SK-N-SH treated with all-trans-retinoic acid at 6 μM for 48 hours (cell line): ENCODE measurements around the gene KRR1.

Experiments
- ATAC-seq: fragments of 200-7000 bp; cut with Tn5 transposase; 3 replicates; pipeline ENCODE4 v1.9.1; 2020; ENCODE audit warnings: mild to moderate bottlenecking, moderate library complexity
- ARNTL ChIP-seq: fragments of 450-650 bp; formaldehyde crosslinking; IDR thresholded peaks from 2 replicates; pipeline ENCODE4 v1.5.0; 2020; ENCODE audit warnings: low read depth, mild to moderate bottlenecking, moderate library complexity, borderline replicate concordance
- BACH2 ChIP-seq: fragments of 250-450 bp; sonication (Bioruptor Pico); IDR thresholded peaks from 2 replicates; pipeline ENCODE4 v1.9.0; 2021; ENCODE audit warnings: mild to moderate bottlenecking, borderline replicate concordance
- CREB5 ChIP-seq: fragments of 250-450 bp; sonication (Bioruptor Pico); IDR thresholded peaks from 2 replicates; pipeline ENCODE4 v1.5.1; 2020; ENCODE audit warnings: low read depth, mild to moderate bottlenecking, moderate library complexity
- CSDC2 ChIP-seq: fragments of 250-450 bp; sonication (Bioruptor Pico); IDR thresholded peaks from 2 replicates; pipeline ENCODE4 v1.5.0; 2020; ENCODE audit warnings: mild to moderate bottlenecking, moderate library complexity
- CSRNP3 ChIP-seq: fragments of 250-450 bp; sonication (Bioruptor Pico); IDR thresholded peaks from 2 replicates; pipeline ENCODE4 v1.5.1; 2021; ENCODE audit warnings: mild to moderate bottlenecking, moderate library complexity
- ESRRG ChIP-seq: fragments of 250-450 bp; sonication (Bioruptor Pico); IDR thresholded peaks from 2 replicates; pipeline ENCODE4 v1.6.1; 2021; ENCODE audit warnings: mild to moderate bottlenecking
- GLIS3 ChIP-seq: fragments of 250-450 bp; sonication (Bioruptor Pico); IDR thresholded peaks from 2 replicates; pipeline ENCODE4 v1.5.0; 2020; ENCODE audit warnings: mild to moderate bottlenecking, moderate library complexity
- ISL1 ChIP-seq: fragments of 250-450 bp; sonication (Bioruptor Pico); IDR thresholded peaks from 2 replicates; pipeline ENCODE4 v2.1.2; 2022; ENCODE audit warnings: mild to moderate bottlenecking, moderate library complexity
- OSR1 ChIP-seq: fragments of 250-450 bp; sonication (Bioruptor Pico); IDR thresholded peaks from 2 replicates; pipeline ENCODE4 v1.8.0; 2022; ENCODE audit warnings: moderate library complexity, mild to moderate bottlenecking, inconsistent platforms
- PPARA ChIP-seq: fragments of 250-450 bp; sonication (Bioruptor Pico); IDR thresholded peaks from 2 replicates; pipeline ENCODE4 v1.5.0; 2020; ENCODE audit warnings: mild to moderate bottlenecking, borderline replicate concordance
- SNAI2 ChIP-seq: fragments of 250-450 bp; sonication (Bioruptor Pico); IDR thresholded peaks from 2 replicates; pipeline ENCODE4 v1.5.0; 2020; ENCODE audit warnings: mild to moderate bottlenecking, moderate library complexity
- TCF4 ChIP-seq: fragments of 250-450 bp; sonication (Bioruptor Pico); IDR thresholded peaks from 2 replicates; pipeline ENCODE4 v1.8.0; 2021; ENCODE audit warnings: mild to moderate bottlenecking, moderate library complexity, borderline replicate concordance
- TOX ChIP-seq: fragments of 250-450 bp; sonication (Bioruptor Pico); IDR thresholded peaks from 2 replicates; pipeline ENCODE4 v1.8.0; 2021; ENCODE audit warnings: mild to moderate bottlenecking, moderate library complexity, borderline replicate concordance
- TSHZ2 ChIP-seq: fragments of 250-450 bp; sonication (Bioruptor Pico); IDR thresholded peaks from 2 replicates; pipeline ENCODE4 v1.5.0; 2020; ENCODE audit warnings: mild to moderate bottlenecking, moderate library complexity
- ZC3H10 ChIP-seq: fragments of 250-450 bp; sonication (Bioruptor Pico); IDR thresholded peaks from 2 replicates; pipeline ENCODE4 v1.5.1; 2021; ENCODE audit warnings: mild to moderate bottlenecking, moderate library complexity
- ZFP30 ChIP-seq: fragments of 450-650 bp; formaldehyde crosslinking; IDR thresholded peaks from 2 replicates; pipeline ENCODE4 v1.5.0; 2022; ENCODE audit warnings: mild to moderate bottlenecking, moderate library complexity
- ZNF565 ChIP-seq: fragments of 450-650 bp; formaldehyde crosslinking; conservative IDR thresholded peaks from 2 replicates; pipeline ENCODE4 v1.5.0; 2020; ENCODE audit warnings: low read depth, mild to moderate bottlenecking, moderate library complexity
- ZNF70 ChIP-seq: fragments of 450-650 bp; formaldehyde crosslinking; IDR thresholded peaks from 2 replicates; pipeline ENCODE4 v1.5.0; 2020; ENCODE audit warnings: mild to moderate bottlenecking, moderate library complexity
- ZNF8 ChIP-seq: fragments of 450-650 bp; formaldehyde crosslinking; IDR thresholded peaks from 2 replicates; pipeline ENCODE4 v1.5.0; 2020; ENCODE audit warnings: mild to moderate bottlenecking, moderate library complexity
- TF ChIP-seq, protein P1 (sequence below): fragments of 250-450 bp; sonication (Bioruptor Pico); IDR thresholded peaks from 2 replicates; pipeline ENCODE4 v1.8.0; 2021; ENCODE audit warnings: low read depth, mild to moderate bottlenecking, moderate library complexity, borderline replicate concordance

The KRR1 gene

DNA sequence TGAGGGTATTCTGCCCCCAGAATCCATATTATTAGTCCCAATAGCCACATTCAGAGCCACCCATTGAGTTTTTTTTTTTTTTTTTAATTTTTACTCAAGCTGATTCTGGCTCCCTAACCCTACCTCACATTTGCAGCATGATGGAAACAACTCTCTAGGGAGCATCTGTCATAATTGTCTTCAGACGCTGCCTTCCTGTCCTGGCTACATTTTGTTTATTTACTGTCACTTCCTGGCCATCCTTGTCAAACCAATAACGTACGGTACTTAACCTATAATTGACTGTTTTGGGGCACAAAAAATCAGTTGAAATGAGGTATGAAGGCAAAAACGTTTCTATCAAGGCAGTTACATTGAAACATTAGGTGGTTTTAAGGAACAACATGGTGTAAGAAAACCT, 28.8 kb downstream of the KRR1 start:
- no peak for TF ChIP-seq ZNF8 (CRISPR knock-in tag)
- no peak for TF ChIP-seq SNAI2 (CRISPR knock-in tag)
- TF ChIP-seq TSHZ2 (CRISPR knock-in tag), result no peak
- TF ChIP-seq PPARA (CRISPR knock-in tag), result no peak
- no peak for TF ChIP-seq ZNF565 (CRISPR knock-in tag)
- TF ChIP-seq ISL1 (CRISPR knock-in tag), result no peak
- no peak for TF ChIP-seq CSDC2 (CRISPR knock-in tag)
- TF ChIP-seq, protein P1, sequence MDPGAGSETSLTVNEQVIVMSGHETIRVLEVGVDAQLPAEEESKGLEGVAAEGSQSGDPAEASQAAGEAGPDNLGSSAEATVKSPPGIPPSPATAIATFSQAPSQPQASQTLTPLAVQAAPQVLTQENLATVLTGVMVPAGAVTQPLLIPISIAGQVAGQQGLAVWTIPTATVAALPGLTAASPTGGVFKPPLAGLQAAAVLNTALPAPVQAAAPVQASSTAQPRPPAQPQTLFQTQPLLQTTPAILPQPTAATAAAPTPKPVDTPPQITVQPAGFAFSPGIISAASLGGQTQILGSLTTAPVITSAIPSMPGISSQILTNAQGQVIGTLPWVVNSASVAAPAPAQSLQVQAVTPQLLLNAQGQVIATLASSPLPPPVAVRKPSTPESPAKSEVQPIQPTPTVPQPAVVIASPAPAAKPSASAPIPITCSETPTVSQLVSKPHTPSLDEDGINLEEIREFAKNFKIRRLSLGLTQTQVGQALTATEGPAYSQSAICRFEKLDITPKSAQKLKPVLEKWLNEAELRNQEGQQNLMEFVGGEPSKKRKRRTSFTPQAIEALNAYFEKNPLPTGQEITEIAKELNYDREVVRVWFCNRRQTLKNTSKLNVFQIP (CRISPR knock-in tag), result no peak
- no peak for ATAC-seq

GRCh38 chr12:75481774-75482173, 29.6 kb downstream of the KRR1 start:
- TF ChIP-seq ZNF70 (CRISPR knock-in tag) (no peak), TCF4 (no peak), ESRRG (no peak), BACH2 (no peak), ARNTL (CRISPR knock-in tag) (no peak), ZNF565 (CRISPR knock-in tag) (no peak), OSR1 (no peak), ZFP30 (no peak), ZC3H10 (CRISPR knock-in tag) (no peak), PPARA (CRISPR knock-in tag) (no peak)
- no peak for ATAC-seq

DNA sequence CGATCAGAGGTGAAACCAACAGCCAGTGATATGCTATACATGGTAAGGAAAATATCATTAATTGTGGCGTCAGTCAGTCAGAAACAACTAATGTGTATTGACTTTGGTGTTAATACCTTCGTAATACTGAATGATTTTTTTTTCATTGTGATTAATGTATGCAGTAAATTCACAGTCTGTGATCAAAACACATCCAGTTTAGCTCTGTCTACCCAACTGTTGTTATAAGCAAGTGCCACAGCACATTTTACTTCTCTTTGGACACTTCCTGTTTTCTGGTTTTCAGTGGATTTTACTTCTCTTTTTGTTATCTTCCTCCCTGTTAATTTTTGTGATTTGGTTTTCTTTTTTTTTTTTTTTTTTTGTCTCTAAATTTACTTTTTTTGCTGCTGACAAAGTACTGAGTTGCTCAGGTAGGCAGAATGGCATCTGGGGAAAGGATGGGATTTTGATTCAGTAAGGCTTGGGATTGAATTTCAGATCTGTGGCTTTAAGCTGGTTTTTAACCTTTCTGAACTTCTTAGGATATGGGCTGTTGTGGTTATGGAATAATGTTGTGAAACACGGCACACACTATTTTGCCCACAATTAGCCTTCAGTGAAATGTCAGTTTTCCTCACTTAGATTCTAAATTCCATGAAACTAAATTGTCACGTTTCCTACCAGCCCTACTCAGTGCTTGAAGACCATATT, 30.2 kb downstream of the KRR1 start:
- peak; percentile 11 for ATAC-seq

More for the DNA sequence above, 30.2 kb downstream of the KRR1 start:
- no peak for TF ChIP-seq CREB5 (CRISPR knock-in tag)
- TF ChIP-seq ISL1 (CRISPR knock-in tag), result no peak
- TF ChIP-seq TSHZ2 (CRISPR knock-in tag), result no peak
- TF ChIP-seq PPARA (CRISPR knock-in tag), result no peak
- no peak for TF ChIP-seq ZC3H10 (CRISPR knock-in tag)
- TF ChIP-seq CSRNP3 (CRISPR knock-in tag), result no peak
- TF ChIP-seq GLIS3 (CRISPR knock-in tag), result no peak
- TF ChIP-seq TOX, result no peak
